H7 (cell line): ENCODE measurements around the gene LYRM9. TPM values are rescaled to one million over a fixed set of nuclear protein-coding genes. Genes with fewer than 3 reads are reported as not detected.
"Not testable (repeated sequence)": the region's sequence is repeated elsewhere in the genome, so short reads cannot be mapped to it uniquely, and the experiment has no call there.

Experiments used
- DNase-seq: peaks from one replicate; pipeline ENCODE4 v3.0.0; 2012
- H3K27me3 ChIP-seq: 2 replicates; pipeline ENCODE4 v1.6.0; 2011; ENCODE audit warnings: mild to moderate bottlenecking, low read length; ENCODE audit not compliant: control insufficient read depth, insufficient read depth
- H3K36me3 ChIP-seq: replicated peaks from 2 replicates; pipeline ENCODE4 v1.5.1; 2011; ENCODE audit warnings: low read length; ENCODE audit not compliant: control insufficient read depth, insufficient read depth
- H3K4me3 ChIP-seq: 2 replicates; pipeline ENCODE4 v1.5.1; 2011; ENCODE audit warnings: low read depth, mild to moderate bottlenecking, control low read depth, low read length, moderate library complexity; ENCODE audit not compliant: insufficient read depth
- total RNA-seq: library from RNA; depleted of rRNA; stranded (reverse); fragments of >200 nt; shearing (Covaris generic); gene quantifications from 2 replicates; pipeline ENCODE4 v1.2.3, GENCODE V29; 2014

LYRM9 gene
- total RNA-seq, 1 experiment from 2014 or later: 3.4 TPM

GRCh38 chr17:27849474-27850185, 43.5 kb downstream of the LYRM9 start:
- Histone ChIP-seq H3K4me3 (no peak overlapping the region), H3K36me3 (no peaks in the 10 kb centered on the region), H3K27me3 (no peaks in the 10 kb centered on the region)
- DNase-seq: peak; percentile 51

DNA sequence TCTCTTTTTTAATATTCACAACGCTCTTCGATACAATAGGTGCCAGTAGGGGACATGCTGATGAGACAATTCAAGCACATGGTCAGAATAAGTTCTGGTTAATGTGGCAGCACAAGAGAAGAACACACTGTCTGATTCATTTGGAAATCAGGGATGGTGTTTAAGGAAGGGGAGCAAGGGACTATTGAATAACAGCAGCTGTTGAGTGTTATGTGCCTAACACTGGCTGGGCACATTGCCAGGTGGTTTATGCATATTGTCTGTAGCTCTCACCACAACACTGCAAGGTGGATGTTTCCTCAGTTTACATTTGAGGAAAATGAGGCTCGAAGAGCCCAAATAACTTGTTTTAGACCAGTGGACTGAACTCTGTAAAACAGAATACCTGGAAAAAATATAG, 44.2 kb downstream of the LYRM9 start:
- Histone ChIP-seq H3K27me3 (no peaks in the 10 kb centered on the region), H3K4me3 (no peak overlapping the region), H3K36me3 (no peaks in the 10 kb centered on the region)
- DNase-seq: no peak

DNA sequence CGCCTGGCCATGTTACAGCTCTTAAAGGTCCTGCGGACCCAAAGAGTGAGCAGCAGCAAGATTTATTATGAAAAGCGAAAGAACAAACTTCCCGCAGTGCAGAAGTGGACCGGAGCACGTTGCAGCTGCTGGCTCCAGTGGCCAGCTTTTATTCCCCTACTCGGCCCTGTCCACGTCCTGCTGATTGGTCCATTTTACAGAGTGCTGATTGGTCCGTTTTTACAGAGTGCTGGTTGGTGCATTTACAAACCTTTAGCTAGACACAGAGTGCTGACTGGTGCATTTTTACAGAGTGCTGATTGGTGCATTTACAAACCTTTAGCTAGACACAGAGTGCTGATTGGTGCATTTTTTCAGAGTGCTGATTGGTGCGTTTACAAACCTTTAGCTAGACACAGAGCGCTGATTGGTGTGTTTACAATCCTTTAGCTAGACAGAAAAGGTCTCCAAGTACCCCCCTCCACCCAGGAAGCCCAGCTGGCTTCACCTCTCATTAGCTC, 46.3 kb downstream of the LYRM9 start:
- H3K27me3 ChIP-seq, H3K4me3 ChIP-seq, DNase-seq, H3K36me3 ChIP-seq: not testable (repeated sequence)

DNA sequence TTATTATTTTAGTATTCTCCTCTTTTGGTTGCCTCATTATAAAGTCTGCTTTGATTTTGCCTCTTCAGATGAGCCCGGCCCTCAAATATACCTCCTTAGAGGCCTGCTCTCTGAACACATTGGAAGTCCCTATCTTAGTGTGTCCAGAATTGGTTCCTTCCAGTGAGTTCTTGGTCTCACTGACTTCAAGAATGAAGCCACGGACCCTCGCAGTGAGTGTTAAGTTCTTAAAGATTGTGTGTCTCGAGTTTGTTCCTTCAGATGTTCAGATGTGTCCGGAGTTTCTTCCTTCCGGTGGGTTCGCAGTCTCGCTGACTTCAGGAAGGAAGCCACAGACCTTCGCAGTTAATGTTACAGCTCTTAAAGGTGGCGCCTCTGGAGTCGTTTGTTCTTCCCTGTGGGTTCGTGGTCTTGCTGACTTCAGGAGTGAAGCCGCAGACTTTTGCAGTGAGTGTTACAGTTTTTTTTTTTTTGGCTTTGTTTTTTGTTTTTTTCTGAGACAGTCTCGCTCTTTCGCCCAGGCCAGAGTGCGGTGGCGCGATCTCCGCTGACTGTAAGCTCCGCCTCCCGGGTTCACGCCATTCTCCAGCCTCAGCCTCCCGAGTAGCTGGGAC, 47.0 kb downstream of the LYRM9 start:
- H3K36me3 ChIP-seq: no peaks in the 10 kb centered on the region
- DNase-seq: no peak

GRCh38 chr17:27845264-27846041, 47.7 kb downstream of the LYRM9 start:
- Histone ChIP-seq H3K36me3 (no peaks in the 10 kb centered on the region), H3K4me3 (no peak overlapping the region), H3K27me3 (no peaks in the 10 kb centered on the region)
- DNase-seq: no peak

More for the DNA sequence above, 47.0 kb downstream of the LYRM9 start:
- H3K27me3 ChIP-seq: no peaks in the 10 kb centered on the region
- no peak overlapping the region for H3K4me3 ChIP-seq

DNA sequence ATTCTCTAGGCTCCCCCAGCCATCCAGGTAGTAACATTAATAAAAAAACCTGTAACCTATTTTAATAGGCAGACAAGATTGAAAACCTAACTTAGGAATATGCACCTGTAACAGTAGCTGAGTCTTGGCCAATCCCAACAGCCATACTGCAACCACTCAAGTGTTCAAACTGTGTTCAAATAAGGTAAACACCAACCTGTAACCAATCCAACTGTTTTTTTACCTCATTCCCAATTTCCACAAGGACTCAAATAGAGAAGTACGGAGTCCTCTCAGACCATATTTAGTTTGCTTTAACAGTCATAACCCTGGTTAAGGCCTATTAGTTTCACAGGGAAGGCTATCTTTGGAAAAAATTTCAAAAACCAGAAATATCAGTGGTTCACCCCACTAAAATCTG, 52.5 kb downstream of the LYRM9 start:
- H3K36me3 ChIP-seq: no peaks in the 10 kb centered on the region
- H3K4me3 ChIP-seq: no peak overlapping the region
- no peak for DNase-seq
- H3K27me3 ChIP-seq: no peaks in the 10 kb centered on the region

DNA sequence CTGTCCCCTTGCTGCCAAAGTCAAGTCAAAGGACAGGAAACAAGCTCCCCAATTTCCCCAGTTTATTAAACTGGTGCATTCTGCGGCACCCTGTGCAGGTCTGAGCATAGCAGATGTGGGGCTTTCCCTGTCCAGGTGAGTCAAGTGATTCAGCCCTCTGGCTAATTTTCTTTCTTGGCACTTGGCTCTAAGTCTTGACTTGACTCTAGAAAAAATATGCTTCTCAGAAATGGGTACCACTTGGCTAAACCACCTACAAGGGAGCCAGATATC, 52.8 kb downstream of the LYRM9 start:
- not testable (repeated sequence) for H3K36me3 ChIP-seq, H3K4me3 ChIP-seq, H3K27me3 ChIP-seq, DNase-seq

GRCh38 chr17:27839571-27840405, 53.4 kb downstream of the LYRM9 start:
- H3K27me3 ChIP-seq, DNase-seq, H3K4me3 ChIP-seq, H3K36me3 ChIP-seq: not testable (repeated sequence)

DNA sequence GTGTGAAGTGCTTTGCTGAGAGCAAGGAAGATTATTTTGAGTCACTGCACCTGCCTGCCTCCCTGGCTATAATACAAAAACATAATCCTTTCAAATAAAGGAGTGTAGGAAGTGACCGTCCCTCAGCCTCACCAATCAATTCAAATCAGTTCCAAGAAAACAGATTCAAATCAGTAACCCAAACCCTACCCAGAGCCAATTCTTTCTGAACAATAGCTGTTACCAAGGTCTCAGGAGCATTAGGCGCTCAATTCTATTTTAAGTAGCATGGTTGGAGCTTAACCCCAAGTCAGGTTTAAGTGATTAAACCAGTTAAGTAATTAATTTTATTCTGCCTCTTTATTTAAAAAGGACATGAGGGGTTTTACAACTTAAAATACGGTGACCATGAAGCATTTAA, 54.6 kb downstream of the LYRM9 start:
- not testable (repeated sequence) for H3K27me3 ChIP-seq, H3K36me3 ChIP-seq, H3K4me3 ChIP-seq, DNase-seq

- H3K27me3 ChIP-seq, DNase-seq: not testable (repeated sequence)
These were observed 55.4 kb downstream of the LYRM9 start for GRCh38 chr17:27837769-27838168.

DNA sequence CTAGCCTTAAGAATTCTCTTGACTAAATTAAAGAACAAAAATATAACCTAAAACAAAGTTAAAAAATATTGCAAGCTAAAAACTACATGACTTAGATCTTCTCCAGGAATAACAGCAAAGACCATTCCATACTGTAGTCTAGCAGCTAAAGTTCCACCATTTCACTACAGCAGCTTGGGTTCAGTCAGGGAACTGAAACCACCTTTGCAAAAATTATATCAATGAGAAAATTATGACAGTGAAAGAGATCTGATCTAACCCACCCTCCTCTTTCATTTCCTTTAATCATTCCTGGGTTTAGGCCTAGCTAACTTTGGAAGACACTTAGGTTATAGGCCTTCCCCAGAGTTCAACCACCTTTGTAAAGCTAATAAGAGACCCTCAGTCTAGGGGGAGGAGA, 56.5 kb downstream of the LYRM9 start:
- no peak overlapping the region for H3K4me3 ChIP-seq
- no peaks in the 10 kb centered on the region for H3K36me3 ChIP-seq
- no peak for DNase-seq
- H3K27me3 ChIP-seq: no peaks in the 10 kb centered on the region

More at GRCh38 chr17:27837769-27838168, 55.4 kb downstream of the LYRM9 start:
- not testable (repeated sequence) for H3K4me3 ChIP-seq, H3K36me3 ChIP-seq

DNA sequence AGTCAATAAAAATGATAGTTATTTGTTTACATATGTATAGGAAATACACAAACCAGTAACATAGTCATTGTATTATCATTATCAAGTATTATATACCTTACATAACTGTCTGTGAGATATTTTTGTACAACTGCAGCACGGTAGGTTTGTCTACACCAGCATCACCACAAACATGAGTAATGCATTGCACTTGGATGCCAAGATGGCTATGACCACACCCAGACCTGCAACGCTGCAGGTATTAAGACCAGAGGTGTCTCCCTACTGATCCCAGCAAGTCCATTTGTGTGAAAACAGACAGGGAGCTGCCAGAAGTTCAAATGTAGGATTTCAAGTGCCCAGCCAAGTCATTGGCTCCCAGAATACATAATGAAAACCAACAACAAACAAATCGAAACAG, 58.6 kb downstream of the LYRM9 start:
- no peaks in the 10 kb centered on the region for H3K36me3 ChIP-seq
- no peaks in the 10 kb centered on the region for H3K27me3 ChIP-seq
- H3K4me3 ChIP-seq: no peak overlapping the region

GRCh38 chr17:27832831-27833230, 60.3 kb downstream of the LYRM9 start:
- DNase-seq: no peak
- no peaks in the 10 kb centered on the region for H3K36me3 ChIP-seq
- no peaks in the 10 kb centered on the region for H3K27me3 ChIP-seq
- H3K4me3 ChIP-seq: no peak overlapping the region

More for the DNA sequence above, 58.6 kb downstream of the LYRM9 start:
- DNase-seq: no peak

- not testable (repeated sequence) for H3K4me3 ChIP-seq
These were observed 63.3 kb downstream of the LYRM9 start for GRCh38 chr17:27829888-27830287.

More at GRCh38 chr17:27829888-27830287, 63.3 kb downstream of the LYRM9 start:
- H3K27me3 ChIP-seq, DNase-seq, H3K36me3 ChIP-seq: not testable (repeated sequence)
